ENCODE data around the gene GALNTL6.

DNA sequence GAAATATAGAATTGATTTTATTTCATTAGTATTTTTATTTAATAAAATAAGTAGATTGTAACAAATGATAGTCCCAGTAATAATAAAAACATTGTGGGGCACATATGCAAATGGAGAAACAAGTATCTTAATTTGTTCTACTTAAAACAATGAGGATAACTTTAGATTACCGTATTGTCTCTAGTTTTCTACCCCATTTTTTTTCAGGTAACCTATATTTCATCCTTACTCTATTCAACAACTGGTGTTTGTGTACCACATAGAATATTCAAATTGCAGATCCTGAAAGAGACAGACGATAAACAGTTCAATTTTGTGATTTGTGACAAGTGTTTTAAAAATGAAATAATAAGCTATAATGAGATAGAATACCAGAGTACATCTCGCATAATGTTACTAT, 671.8 kb downstream of the GALNTL6 start:
- TF ChIP-seq EZH2phosphoT487 (IDR thresholded peaks at IDR 0.05; ENCODE audit: insufficient read depth, low read depth) (no peak), EZH2 (IDR thresholded peaks at IDR 0.05; ENCODE audit: insufficient read depth, poor library complexity, severe bottlenecking) (no peak)
